T-cell (primary cell): Measurements from ENCODE around the gene C1orf210. TPM values are rescaled to one million over a fixed set of nuclear protein-coding genes. Genes with fewer than 3 reads are reported as not detected.

Experiments used
- ATAC-seq, 4 experiments: fragments of 200-7000 bp in 3 of 4; fragments of 150-1000 bp in 1 of 4; cut with Tn5 transposase; replicated peaks in 1 of 4; 1 replicate in 3 of 4; 2 replicates in 1 of 4; pipeline ENCODE4 v1.10.0; 2021; ENCODE audit warnings: moderate library complexity in 3 of 4, mild to moderate bottlenecking in 2 of 4, moderate number of reproducible peaks in 1 of 4
- CTCF ChIA-PET, 2 donors: fragments of 300-600 bp; sonication (Branson Sonifier 250); formaldehyde crosslinking; loops; one replicate each; lab custom pipeline; 2022; ENCODE audit warnings: antibody characterized with exemption in 2 of 2; lab: Charles Lee
- POLR2A ChIA-PET, 2 donors: fragments of 300-600 bp; sonication (Branson Sonifier 250); formaldehyde crosslinking; loops; one replicate each; lab custom pipeline; 2022; ENCODE audit warnings: antibody characterized with exemption in 2 of 2; lab: Charles Lee
- DNase-seq, 35 experiments: peaks; one replicate each; pipeline versions ENCODE4 v3.0.0 to v3.0.0-alpha.2; 2013 to 2023
- H3K27ac ChIP-seq: one replicate; pipeline ENCODE4 v1.5.1; 2013; ENCODE audit warnings: low read length
- H3K27me3 ChIP-seq, 2 experiments: replicated peaks in 1 of 2; 1 replicate in 1 of 2; 2 replicates in 1 of 2; pipeline versions ENCODE4 v1.6.1 to v1.7.0; 2013; ENCODE audit warnings: low read length in 1 of 2, mixed read lengths in 1 of 2; ENCODE audit not compliant: control insufficient read depth in 2 of 2, insufficient read depth in 2 of 2; ENCODE audit errors: extremely low read depth in 1 of 2
- H3K36me3 ChIP-seq, 2 donors: 1 replicate in 1 of 2; 2 replicates in 1 of 2; pipeline versions ENCODE4 v1.6.1 to v1.7.0; 2013; ENCODE audit warnings: low read length in 1 of 2; ENCODE audit not compliant: control insufficient read depth in 2 of 2, insufficient read depth in 1 of 2; ENCODE audit errors: extremely low read depth in 1 of 2
- H3K4me1 ChIP-seq, 2 experiments: 1 replicate in 1 of 2; 2 replicates in 1 of 2; pipeline versions ENCODE4 v1.6.1 to v1.7.0; 2013; ENCODE audit warnings: low read length in 2 of 2, mixed read lengths in 1 of 2; ENCODE audit not compliant: insufficient read depth in 2 of 2, control insufficient read depth in 1 of 2; ENCODE audit errors: extremely low read depth in 1 of 2
- H3K4me3 ChIP-seq, 2 donors: 1 replicate in 1 of 2; 2 replicates in 1 of 2; pipeline versions ENCODE4 v1.5.1 to v1.7.0; 2013; ENCODE audit warnings: mild to moderate bottlenecking in 2 of 2, low read length in 1 of 2, moderate library complexity in 1 of 2; ENCODE audit not compliant: control insufficient read depth in 1 of 2; ENCODE audit errors: extremely low read depth in 1 of 2
- H3K9me3 ChIP-seq: 2 replicates; pipeline ENCODE4 v1.7.0; 2013
- H3K27ac Mint-ChIP-seq, 2 donors: one replicate each; pipeline ENCODE4 v1.8.0; 2020 to 2021; ENCODE audit warnings: mild to moderate bottlenecking in 2 of 2, mixed read lengths in 2 of 2
- H3K27me3 Mint-ChIP-seq, 2 donors: one replicate each; pipeline ENCODE4 v1.8.0; 2021 to 2022; ENCODE audit warnings: mixed read lengths in 2 of 2
- H3K36me3 Mint-ChIP-seq: one replicate; pipeline ENCODE4 v1.8.0; 2021; ENCODE audit warnings: mixed read lengths
- H3K4me1 Mint-ChIP-seq, 3 donors: one replicate each; pipeline ENCODE4 v1.8.0; 2020 to 2022; ENCODE audit warnings: mixed read lengths in 3 of 3, mild to moderate bottlenecking in 1 of 3
- H3K4me3 Mint-ChIP-seq, 3 donors: one replicate each; pipeline ENCODE4 v1.8.0; 2020 to 2022; ENCODE audit warnings: mild to moderate bottlenecking in 3 of 3, mixed read lengths in 3 of 3, moderate library complexity in 3 of 3
- H3K9me3 Mint-ChIP-seq, 3 donors: one replicate each; pipeline ENCODE4 v1.8.0; 2020 to 2022; ENCODE audit warnings: mixed read lengths in 3 of 3
- WGBS: methylation state at CpG from one replicate; pipeline ENCODE4 v1.1.5; 2013; ENCODE audit warnings: missing lambda C conversion rate; ENCODE audit not compliant: insufficient coverage; 5-methylcytosine and 5-hydroxymethylcytosine counted together
- total RNA-seq, 35 experiments: library from RNA in 6 of 35; stranded (reverse) in 6 of 35; fragments of 120-200 nt in 1 of 35; gene quantifications; one replicate each; pipeline versions ENCODE4 v1.2.1 to v1.2.4 and lab custom pipeline; 2013 to 2026

Gene C1orf210
- total RNA-seq, 5 donors from 2014 or later (not counting 1 experiment from before 2014, with no cell fraction given), result 0.16 to 0.32 TPM; not detected in 3

GRCh38 chr1:43288785-43289706 is 3.7 kb upstream of the C1orf210 start:
- Mint-ChIP-seq H3K9me3 (no peaks in the 10 kb centered on the region), H3K36me3 (no peaks in the 10 kb centered on the region), H3K4me1 (no peaks in the 10 kb centered on the region), H3K27me3 (peaks cover 4 to 11% of the 10 kb centered on the region in 2 donors), H3K27ac (no peak overlapping the region), H3K4me3 (no peak overlapping the region)
- Histone ChIP-seq H3K9me3 (no peaks in the 10 kb centered on the region), H3K27me3 (peaks cover 0 to 25% of the 10 kb centered on the region in 2 experiments), H3K4me3 (no peak overlapping the region), H3K36me3 (no peaks in the 10 kb centered on the region), H3K27ac (no peak overlapping the region), H3K4me1 (peaks cover 0 to under 1% of the 10 kb centered on the region in 2 experiments)
- ChIA-PET CTCF (no interaction called here), POLR2A (no interaction called here)
- DNase-seq (no peak), ATAC-seq (no peak)
- WGBS, result 89% methylated on average over 10 of the region's 12 CpGs

GRCh38 chr1:43288058-43288784 is 2.8 kb upstream of the C1orf210 start:
- H3K27me3 ChIP-seq, result peaks cover 0 to 26% of the 10 kb centered on the region in 2 experiments
- ChIA-PET POLR2A (interaction anchor here in 1 of 2 donors (0.5 kb wide), 1 partner anchor 424 kb away, joined by 4 read pairs; no protein-coding TSS in a partner anchor), CTCF (no interaction called here)
- Mint-ChIP-seq H3K4me3 (no peak overlapping the region), H3K9me3 (no peaks in the 10 kb centered on the region), H3K27ac (no peak overlapping the region), H3K27me3 (peaks cover 4 to 11% of the 10 kb centered on the region in 2 donors), H3K4me1 (no peaks in the 10 kb centered on the region), H3K36me3 (no peaks in the 10 kb centered on the region)
- WGBS, result 96% methylated on average over 7 of the region's 9 CpGs
- H3K27ac ChIP-seq, result no peak overlapping the region
- ATAC-seq, result no peak
- H3K36me3 ChIP-seq, result no peaks in the 10 kb centered on the region
- H3K4me1 ChIP-seq, result no peaks in the 10 kb centered on the region
- H3K4me3 ChIP-seq, result no peak overlapping the region
- no peaks in the 10 kb centered on the region for H3K9me3 ChIP-seq
- DNase-seq, result no peak

- Mint-ChIP-seq H3K36me3 (no peaks in the 10 kb centered on the region), H3K9me3 (no peaks in the 10 kb centered on the region), H3K4me1 (no peaks in the 10 kb centered on the region), H3K27me3 (peaks cover 4 to 11% of the 10 kb centered on the region in 2 donors), H3K4me3 (no peak overlapping the region), H3K27ac (no peak overlapping the region)
- Histone ChIP-seq H3K27ac (no peak overlapping the region), H3K4me3 (no peak overlapping the region), H3K27me3 (peaks cover 0 to 33% of the 10 kb centered on the region in 2 experiments), H3K4me1 (no peaks in the 10 kb centered on the region), H3K9me3 (no peaks in the 10 kb centered on the region), H3K36me3 (no peaks in the 10 kb centered on the region)
- ATAC-seq (no peak), DNase-seq (no peak)
- 69% methylated on average over 2 of the region's 5 CpGs for WGBS
- POLR2A ChIA-PET, result no interaction called here
- CTCF ChIA-PET, result no interaction called here
Observed at GRCh38 chr1:43286533-43286932, 1.2 kb upstream of the C1orf210 start.

- DNase-seq, result no peak
- H3K27me3 ChIP-seq, result peaks cover 0 to 33% of the 10 kb centered on the region in 2 experiments
- peaks cover 4 to 11% of the 10 kb centered on the region in 2 donors for H3K27me3 Mint-ChIP-seq
- CTCF ChIA-PET, result no interaction called here
- H3K4me1 ChIP-seq, result no peaks in the 10 kb centered on the region
- no peak overlapping the region for H3K27ac Mint-ChIP-seq
- no peak overlapping the region for H3K4me3 ChIP-seq
- H3K36me3 ChIP-seq, result no peaks in the 10 kb centered on the region
- no peaks in the 10 kb centered on the region for H3K9me3 Mint-ChIP-seq
- no peaks in the 10 kb centered on the region for H3K9me3 ChIP-seq
- 87% methylated on average over 8 of the region's 11 CpGs for WGBS
- no peaks in the 10 kb centered on the region for H3K4me1 Mint-ChIP-seq
- no peaks in the 10 kb centered on the region for H3K36me3 Mint-ChIP-seq
- H3K27ac ChIP-seq, result no peak overlapping the region
- POLR2A ChIA-PET, result no interaction called here
- no peak for ATAC-seq
- H3K4me3 Mint-ChIP-seq, result no peak overlapping the region
Observed at GRCh38 chr1:43286115-43286514, 734 bp upstream of the C1orf210 start.

- Histone ChIP-seq H3K4me3 (no peak overlapping the region), H3K9me3 (no peaks in the 10 kb centered on the region), H3K27me3 (peaks cover 0 to 37% of the 10 kb centered on the region in 2 experiments), H3K27ac (no peak overlapping the region), H3K36me3 (no peaks in the 10 kb centered on the region), H3K4me1 (no peaks in the 10 kb centered on the region)
- ChIA-PET CTCF (no interaction called here), POLR2A (no interaction called here)
- no peaks in the 10 kb centered on the region for H3K36me3 Mint-ChIP-seq
- no peak for ATAC-seq
- H3K27ac Mint-ChIP-seq, result no peak overlapping the region
- WGBS, result 90% methylated on average over 12 of the region's 12 CpGs
- H3K27me3 Mint-ChIP-seq, result peaks cover 12 to 17% of the 10 kb centered on the region in 2 donors
- no peaks in the 10 kb centered on the region for H3K4me1 Mint-ChIP-seq
- DNase-seq, result no peak
- no peaks in the 10 kb centered on the region for H3K9me3 Mint-ChIP-seq
- H3K4me3 Mint-ChIP-seq, result no peak overlapping the region
Observed at GRCh38 chr1:43284546-43285110, 753 bp downstream of the C1orf210 start.

GRCh38 chr1:43284065-43284464 is 1.3 kb downstream of the C1orf210 start:
- DNase-seq, result no peak
- no peaks in the 10 kb centered on the region for H3K9me3 ChIP-seq
- no peaks in the 10 kb centered on the region for H3K36me3 ChIP-seq
- ChIA-PET CTCF (no interaction called here), POLR2A (no interaction called here)
- no peaks in the 10 kb centered on the region for H3K4me1 ChIP-seq
- no peak overlapping the region for H3K27ac ChIP-seq
- peaks cover 0 to 42% of the 10 kb centered on the region in 2 experiments for H3K27me3 ChIP-seq
- 100% methylated on average over 1 of the region's 3 CpGs for WGBS
- no peak overlapping the region for H3K4me3 ChIP-seq
- ATAC-seq, result no peak
- Mint-ChIP-seq H3K9me3 (no peaks in the 10 kb centered on the region), H3K27me3 (peaks cover 12 to 17% of the 10 kb centered on the region in 2 donors), H3K4me3 (no peak overlapping the region), H3K27ac (no peak overlapping the region), H3K36me3 (no peaks in the 10 kb centered on the region), H3K4me1 (no peaks in the 10 kb centered on the region)
